Measurements from ENCODE around the gene LIMS4. TPM values are rescaled to one million over a fixed set of nuclear protein-coding genes. Genes with fewer than 3 reads are reported as not detected.
"Not testable (repeated sequence)": the region's sequence is repeated elsewhere in the genome, so short reads cannot be mapped to it uniquely, and the experiment has no call there.

LIMS4 gene
- total RNA-seq, result 10 to 100 TPM in 1 of 4 donors, 1 to 10 TPM in 3; 2.7 to 10.0 (median 5.1) TPM

GRCh38 chr2:110472171-110473058 lies at the start of gene LIMS4:
Gene LIMS4, minus strand, starts transcription at chr2:110472816. Its CDS starts 38 bp downstream, at chr2:110472778.
- no CpG with 5 or more reads among the region's 29 CpGs for WGBS
- intact Hi-C loops (cut with DNase I); H3K27ac ChIP-seq (replicated peaks in 1 of 4); DNase-seq (ENCODE audit: extremely low spot score); H3K27me3 ChIP-seq; H3K4me1 ChIP-seq; H3K36me3 ChIP-seq; H3K9me3 ChIP-seq; H3K4me3 ChIP-seq: not testable (repeated sequence)

GRCh38 chr2:110499755-110500377 lies 27.2 kb upstream of the LIMS4 start:
- H3K4me3 ChIP-seq; H3K4me1 ChIP-seq; H3K9me3 ChIP-seq; H3K27me3 ChIP-seq; H3K27ac ChIP-seq (replicated peaks in 1 of 4); DNase-seq (ENCODE audit: extremely low spot score); H3K36me3 ChIP-seq; intact Hi-C loops (cut with DNase I): not testable (repeated sequence)
- no CpG with 5 or more reads among the region's 8 CpGs for WGBS

GRCh38 chr2:110496027-110496426 lies 23.4 kb upstream of the LIMS4 start:
- H3K4me1 ChIP-seq; intact Hi-C loops (cut with DNase I); DNase-seq (ENCODE audit: extremely low spot score); H3K27ac ChIP-seq (replicated peaks in 1 of 4); H3K4me3 ChIP-seq; H3K9me3 ChIP-seq; H3K36me3 ChIP-seq; H3K27me3 ChIP-seq: not testable (repeated sequence)
- no CpG with 5 or more reads among the region's 6 CpGs for WGBS

GRCh38 chr2:110494488-110494887 lies 21.9 kb upstream of the LIMS4 start:
- H3K4me3 ChIP-seq; H3K27me3 ChIP-seq; H3K9me3 ChIP-seq; DNase-seq (ENCODE audit: extremely low spot score); H3K4me1 ChIP-seq; H3K27ac ChIP-seq (replicated peaks in 1 of 4); H3K36me3 ChIP-seq; intact Hi-C loops (cut with DNase I): not testable (repeated sequence)
- no CpG with 5 or more reads among the region's 3 CpGs for WGBS

GRCh38 chr2:110488991-110489390 lies 16.4 kb upstream of the LIMS4 start:
- H3K9me3 ChIP-seq; DNase-seq (ENCODE audit: extremely low spot score); H3K27me3 ChIP-seq; H3K4me1 ChIP-seq; H3K4me3 ChIP-seq; H3K36me3 ChIP-seq; H3K27ac ChIP-seq (replicated peaks in 1 of 4); intact Hi-C loops (cut with DNase I): not testable (repeated sequence)
- no CpG with 5 or more reads among the region's 1 CpG for WGBS

- H3K9me3 ChIP-seq; H3K27me3 ChIP-seq; H3K4me1 ChIP-seq; H3K4me3 ChIP-seq; H3K27ac ChIP-seq (replicated peaks in 1 of 4); DNase-seq (ENCODE audit: extremely low spot score); intact Hi-C loops (cut with DNase I); H3K36me3 ChIP-seq: not testable (repeated sequence)
- WGBS, result no CpG with 5 or more reads among the region's 4 CpGs
Measured at GRCh38 chr2:110482697-110483096, 10.1 kb upstream of the LIMS4 start.

GRCh38 chr2:110481200-110481599 lies 8.6 kb upstream of the LIMS4 start:
- WGBS, result no CpG with 5 or more reads among the region's 3 CpGs
- intact Hi-C loops (cut with DNase I); H3K4me3 ChIP-seq; H3K27ac ChIP-seq (replicated peaks in 1 of 4); H3K36me3 ChIP-seq; H3K4me1 ChIP-seq; DNase-seq (ENCODE audit: extremely low spot score); H3K9me3 ChIP-seq; H3K27me3 ChIP-seq: not testable (repeated sequence)

- H3K36me3 ChIP-seq; H3K27ac ChIP-seq (replicated peaks in 1 of 4); DNase-seq (ENCODE audit: extremely low spot score); intact Hi-C loops (cut with DNase I); H3K9me3 ChIP-seq; H3K4me1 ChIP-seq; H3K27me3 ChIP-seq; H3K4me3 ChIP-seq: not testable (repeated sequence)
- WGBS, result no CpG with 5 or more reads among the region's 4 CpGs
Measured at GRCh38 chr2:110480084-110480483, 7.5 kb upstream of the LIMS4 start.

GRCh38 chr2:110477370-110477769 lies 4.8 kb upstream of the LIMS4 start:
- intact Hi-C loops (cut with DNase I); H3K4me3 ChIP-seq; H3K27me3 ChIP-seq; H3K27ac ChIP-seq (replicated peaks in 1 of 4); H3K9me3 ChIP-seq; H3K36me3 ChIP-seq; DNase-seq (ENCODE audit: extremely low spot score); H3K4me1 ChIP-seq: not testable (repeated sequence)
- WGBS, result no CpG with 5 or more reads among the region's 7 CpGs

GRCh38 chr2:110476952-110477351 lies 4.3 kb upstream of the LIMS4 start:
- no CpG with 5 or more reads among the region's 6 CpGs for WGBS
- H3K4me1 ChIP-seq; intact Hi-C loops (cut with DNase I); H3K27ac ChIP-seq (replicated peaks in 1 of 4); H3K4me3 ChIP-seq; H3K36me3 ChIP-seq; H3K27me3 ChIP-seq; DNase-seq (ENCODE audit: extremely low spot score); H3K9me3 ChIP-seq: not testable (repeated sequence)

- H3K4me1 ChIP-seq; DNase-seq (ENCODE audit: extremely low spot score); intact Hi-C loops (cut with DNase I); H3K9me3 ChIP-seq; H3K27ac ChIP-seq (replicated peaks in 1 of 4); H3K36me3 ChIP-seq; H3K27me3 ChIP-seq; H3K4me3 ChIP-seq: not testable (repeated sequence)
- WGBS, result no CpG with 5 or more reads among the region's 3 CpGs
Measured at GRCh38 chr2:110475627-110476359, 3.2 kb upstream of the LIMS4 start.

GRCh38 chr2:110474898-110475297 lies 2.3 kb upstream of the LIMS4 start:
- H3K9me3 ChIP-seq; H3K4me1 ChIP-seq; H3K27me3 ChIP-seq; H3K36me3 ChIP-seq; DNase-seq (ENCODE audit: extremely low spot score); H3K27ac ChIP-seq (replicated peaks in 1 of 4); intact Hi-C loops (cut with DNase I); H3K4me3 ChIP-seq: not testable (repeated sequence)
- WGBS, result no CpG with 5 or more reads among the region's 4 CpGs

Measured in esophagus muscularis mucosa (tissue), 4 donors.